K562 treated with DMSO at 1 percent for 12 hours (cell line): Measurements from ENCODE around the gene KCNK3. TPM values are rescaled to one million over a fixed set of nuclear protein-coding genes. Genes with fewer than 3 reads are reported as not detected.

Experiments
- total RNA-seq: library from RNA; unstranded; fragments of 300-600 nt; gene quantifications from 2 replicates; pipeline ENCODE4 v1.2.3, GENCODE V29; 2022; ENCODE audit not compliant: insufficient read depth

KCNK3 gene
- total RNA-seq: not detected in 2 replicates

GRCh38 chr2:26692279-26692896 lies at the start of gene KCNK3:
Gene KCNK3 (plus strand): TSS chr2:26692722. CDS start chr2:26692876, 154 bp downstream.

DNA sequence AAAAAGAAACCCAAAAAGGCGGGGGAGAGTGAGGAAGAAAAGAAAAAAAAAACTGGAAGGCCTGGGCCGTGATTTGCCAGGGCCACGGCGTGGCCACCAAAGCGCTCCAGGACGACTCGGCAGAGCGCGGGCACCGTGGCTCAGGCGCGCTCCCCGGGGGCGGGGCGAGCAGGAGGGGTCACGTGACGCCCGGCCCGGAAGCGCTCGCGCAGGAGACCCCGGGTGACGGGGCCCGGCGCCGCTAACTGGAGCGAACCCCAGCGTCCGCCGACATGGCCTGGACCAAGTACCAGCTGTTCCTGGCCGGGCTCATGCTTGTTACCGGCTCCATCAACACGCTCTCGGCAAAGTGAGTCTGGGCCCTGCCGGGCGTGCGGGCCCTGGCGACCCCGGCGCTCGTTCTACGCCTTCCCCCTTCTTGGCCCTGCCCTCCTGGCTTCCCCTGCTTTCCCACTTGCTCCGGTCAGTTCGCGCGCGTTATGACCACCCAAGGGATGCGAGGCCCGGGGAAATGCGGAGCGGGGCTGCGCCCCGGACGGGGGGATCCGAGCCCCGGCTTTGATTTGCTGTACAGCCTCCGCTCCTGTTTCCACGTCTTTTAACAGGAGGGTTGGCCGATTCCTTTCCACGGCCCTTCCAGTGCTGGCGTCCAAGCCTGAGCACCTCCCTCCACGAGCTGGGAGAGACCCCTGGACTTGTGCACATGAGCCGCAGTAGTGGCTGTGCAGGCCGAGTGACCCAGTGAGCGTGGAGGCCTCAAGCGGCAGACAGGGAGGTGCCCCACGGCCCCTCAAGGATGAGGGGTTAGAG lies 71.8 kb downstream of the KCNK3 start, which contains the start of gene SLC35F6:
Gene SLC35F6, plus strand, starts transcription at position 207 of the 810 bp plus-strand sequence. Its CDS starts 66 bp downstream, at position 273.

Other genes with a start within 250 kb of the KCNK3 start
- not detected in 2 replicates for gene OTOF, start 214.6 kb upstream of the KCNK3 start, total RNA-seq
- gene CIB4, start 51.4 kb upstream of the KCNK3 start, total RNA-seq: not detected in 2 replicates
- gene SLC35F6, start 71.6 kb downstream of the KCNK3 start, total RNA-seq: 14.2 and 25.7 TPM in 2 replicates
- gene CENPA, start 93.3 kb downstream of the KCNK3 start, total RNA-seq: 58.4 and 64.7 TPM in 2 replicates
- gene DPYSL5, start 155.4 kb downstream of the KCNK3 start, total RNA-seq: not detected in 2 replicates